Hematopoietic multipotent progenitor cell treated with erythropoietin and hydrocortisone succinate and interleukin-3 and kit ligand, for 17 days (in vitro differentiated cells): ENCODE data around the gene TRPM3.

Source experiments
- DNase-seq: peaks from one replicate; pipeline ENCODE4 v3.0.0-alpha.2; 2015; ENCODE audit warnings: low spot score

The TRPM3 gene

DNA sequence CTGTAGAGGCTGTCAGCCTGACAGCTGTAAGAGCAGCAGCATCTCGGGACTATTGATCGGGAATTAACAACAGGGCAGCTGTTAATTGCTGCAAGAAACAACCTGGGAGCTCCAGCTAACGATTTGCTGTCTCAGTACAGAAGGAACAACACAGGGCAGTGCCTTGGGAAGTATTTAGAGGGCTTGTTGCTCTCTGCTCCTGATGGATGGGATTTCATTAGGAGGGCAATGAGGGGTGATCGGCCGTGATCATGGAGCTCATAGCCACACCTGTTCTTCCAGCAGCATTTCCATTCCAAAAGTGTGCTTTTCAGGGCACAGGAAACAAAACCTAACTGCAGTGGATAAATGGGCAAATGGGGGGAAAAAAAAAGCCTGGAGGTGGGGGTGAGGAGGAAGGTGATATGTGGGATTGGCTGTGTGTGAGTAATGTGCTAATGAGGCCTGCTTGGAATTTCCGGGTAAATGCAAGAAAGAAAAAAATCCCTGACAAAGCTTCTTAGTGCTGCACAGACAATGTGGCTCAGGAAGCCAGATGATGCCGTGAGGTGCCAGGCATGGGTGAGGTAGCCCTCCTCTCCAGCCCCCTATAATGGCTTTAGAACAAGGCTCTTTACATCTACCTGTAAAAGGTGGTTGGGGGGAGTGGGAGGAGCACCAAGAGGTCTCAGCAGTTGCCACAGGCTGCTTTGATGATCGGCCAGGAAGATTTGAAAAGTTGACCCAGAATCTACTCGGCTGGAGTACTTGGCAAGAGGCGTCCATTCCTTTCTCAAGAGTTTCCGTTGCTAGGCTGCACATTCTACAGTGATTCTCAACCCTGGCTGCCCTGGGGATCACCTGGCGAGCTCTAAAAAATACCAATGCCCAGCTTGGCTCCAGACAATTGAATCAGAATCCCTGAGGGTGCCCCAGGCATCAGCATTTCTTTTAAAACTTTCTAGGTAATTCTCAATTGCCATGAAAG lies 567.4 kb downstream of the TRPM3 start:
- DNase-seq = no peak

DNA sequence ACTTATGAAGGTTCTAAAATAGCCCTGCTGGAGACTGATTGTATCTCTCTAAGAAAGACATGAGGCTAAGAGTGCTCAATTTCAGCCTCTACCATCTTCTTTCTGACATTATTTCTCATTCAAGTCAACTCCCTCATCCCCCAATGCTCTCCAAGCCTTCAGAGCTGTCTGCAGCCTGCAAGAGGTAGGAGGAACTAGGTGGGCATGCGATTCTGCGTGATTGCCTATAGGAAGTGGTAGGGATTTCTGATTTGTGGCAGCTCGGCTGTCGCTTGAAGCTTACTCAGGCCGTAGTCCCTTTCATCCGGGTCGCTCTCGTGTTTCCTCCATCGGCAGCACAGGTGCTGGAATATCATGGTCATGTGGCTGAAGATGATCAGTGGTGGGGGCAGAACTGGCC lies 568.9 kb downstream of the TRPM3 start:
- no peak for DNase-seq

DNA sequence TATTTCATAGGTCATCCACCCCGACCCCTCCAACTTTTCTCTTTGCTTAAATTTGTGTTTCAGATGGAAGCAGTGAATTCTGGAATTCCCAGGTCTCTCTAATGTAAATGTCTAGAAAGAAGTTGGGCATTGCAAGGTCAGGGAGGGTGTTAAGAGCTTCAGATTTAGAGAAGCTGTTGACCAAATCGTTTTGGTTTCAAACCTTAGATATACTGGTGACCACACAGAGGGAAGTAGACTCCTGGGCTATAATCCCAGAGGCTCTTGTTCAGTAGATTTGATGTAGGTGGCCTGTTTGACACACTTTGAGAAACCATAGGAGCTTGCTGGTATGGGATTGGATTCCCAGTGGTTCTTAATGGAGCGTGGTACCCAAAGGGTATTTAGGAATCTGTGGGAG lies 569.6 kb downstream of the TRPM3 start:
- DNase-seq = no peak

DNA sequence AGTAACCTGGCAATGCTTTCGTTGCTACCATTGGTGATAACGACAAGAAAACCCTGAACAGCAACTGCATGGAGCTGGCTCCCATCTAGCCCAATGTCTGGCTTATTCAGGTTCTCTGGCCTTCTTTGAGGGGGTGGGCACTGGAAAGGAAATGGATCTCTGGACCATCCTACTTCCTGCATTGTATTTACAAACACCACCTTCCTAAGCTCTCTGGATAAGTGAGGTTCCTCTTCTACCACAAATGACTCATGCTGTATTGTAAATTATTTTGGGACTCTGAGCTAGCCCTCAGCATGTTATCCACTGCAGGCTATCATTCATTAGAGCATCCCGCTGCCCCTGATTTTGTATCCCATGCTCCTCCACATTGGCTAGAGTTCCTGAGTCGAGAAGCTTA lies 570.0 kb downstream of the TRPM3 start:
- DNase-seq = no peak

DNA sequence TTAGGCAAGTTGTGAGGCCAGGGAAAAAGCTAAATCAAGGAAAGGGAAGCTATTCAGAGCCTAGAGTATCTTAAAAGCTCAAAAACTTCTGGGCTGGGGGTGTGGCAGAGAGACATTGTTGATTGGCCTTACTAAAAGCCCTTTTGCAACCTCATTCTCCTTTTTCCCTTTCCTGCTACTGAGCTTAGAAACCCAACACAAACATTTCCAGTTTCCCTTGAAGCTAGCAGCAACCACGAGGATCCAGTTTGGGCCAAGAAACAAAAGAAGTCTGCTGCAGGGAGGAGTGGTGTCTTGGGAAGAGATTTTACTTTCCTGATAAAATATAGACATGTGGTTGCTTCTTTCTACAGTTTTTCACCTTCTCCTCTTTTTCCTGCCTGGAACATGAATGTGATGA lies 571.5 kb downstream of the TRPM3 start:
- no peak for DNase-seq

DNA sequence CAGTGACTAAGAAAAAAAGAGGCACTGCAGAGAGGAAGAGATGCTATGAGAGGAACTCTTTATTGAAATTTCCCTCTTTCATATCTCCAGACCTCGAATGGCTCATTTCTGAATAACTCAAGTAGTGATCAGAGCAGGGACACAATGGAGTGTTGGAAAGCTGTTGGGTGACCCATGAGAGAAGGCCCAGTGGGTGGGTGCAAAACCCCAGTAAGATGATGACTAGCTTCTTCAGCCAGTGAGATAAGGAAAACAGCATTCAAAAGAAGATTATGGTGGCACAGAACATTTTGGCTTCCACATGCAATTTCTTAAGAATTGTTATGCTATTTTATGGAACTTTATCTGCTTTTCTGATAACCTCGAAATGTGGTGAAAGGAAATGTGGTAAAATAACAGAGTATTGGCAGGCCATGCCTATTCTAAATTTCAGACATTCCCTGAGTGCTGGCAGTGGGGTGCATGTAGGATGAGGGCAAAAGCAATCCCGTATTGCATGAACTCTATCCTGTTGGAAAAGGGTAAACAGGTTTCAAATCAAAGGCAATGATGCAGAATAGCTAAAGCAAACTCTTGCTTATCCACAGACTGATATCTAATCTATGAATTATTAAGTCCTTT lies 579.0 kb downstream of the TRPM3 start:
- DNase-seq = no peak

DNA sequence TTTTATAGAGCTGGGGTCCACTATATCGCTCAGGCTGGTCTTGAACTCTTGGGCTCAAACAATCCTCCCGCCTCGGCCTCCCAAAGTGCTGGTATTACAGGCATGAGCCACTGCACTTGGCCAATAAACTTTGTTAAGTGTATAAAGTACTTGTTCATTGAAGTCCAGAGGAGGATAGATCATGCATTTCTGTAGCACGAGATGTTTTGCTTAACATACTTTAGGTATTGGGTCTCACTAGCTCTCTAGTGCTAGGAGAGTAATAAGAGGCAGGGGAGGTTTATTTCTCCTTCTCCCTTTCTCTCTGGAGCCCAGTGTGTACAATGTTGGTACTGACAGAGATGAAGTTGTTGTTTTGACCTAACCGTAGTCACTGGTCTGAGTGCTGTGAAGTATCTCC lies 581.4 kb downstream of the TRPM3 start:
- no peak for DNase-seq

DNA sequence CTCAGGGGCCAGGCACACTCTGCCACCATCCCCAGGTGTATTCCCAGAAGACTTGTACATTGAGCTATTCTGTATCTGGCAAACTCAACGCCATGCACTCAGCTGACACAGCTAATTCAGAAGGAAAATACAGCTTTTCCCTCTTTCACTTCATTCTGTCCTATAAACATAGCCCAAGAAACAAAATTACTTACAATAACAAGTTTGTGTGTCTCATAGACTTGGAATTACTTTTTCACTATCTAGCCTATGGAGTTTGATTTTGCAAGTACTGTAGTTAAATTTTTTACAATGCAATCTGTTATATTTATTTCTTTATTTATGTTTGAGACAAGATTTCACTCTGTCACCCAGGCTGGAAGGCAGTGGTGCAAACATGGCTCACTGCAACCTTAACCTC lies 581.9 kb downstream of the TRPM3 start:
- DNase-seq = no peak

DNA sequence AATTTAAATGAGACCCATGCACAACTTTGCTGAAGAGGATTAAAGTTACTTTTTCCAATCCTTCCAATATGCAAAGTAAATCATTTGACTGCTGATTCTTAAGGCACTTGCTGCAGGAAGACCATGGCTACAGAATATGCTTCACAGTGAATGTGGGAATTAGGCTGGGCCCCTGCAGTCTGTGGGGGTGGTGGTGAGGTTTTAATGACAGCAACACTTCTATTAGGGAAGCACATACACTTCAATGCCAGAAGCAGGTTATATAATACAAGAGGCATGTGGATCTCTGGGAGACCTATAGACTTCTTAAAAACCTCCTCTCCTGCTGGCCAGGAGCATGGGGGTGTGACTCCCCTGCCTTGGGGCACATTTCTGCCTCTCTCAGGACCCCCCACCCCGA lies 582.4 kb downstream of the TRPM3 start:
- DNase-seq = no peak

DNA sequence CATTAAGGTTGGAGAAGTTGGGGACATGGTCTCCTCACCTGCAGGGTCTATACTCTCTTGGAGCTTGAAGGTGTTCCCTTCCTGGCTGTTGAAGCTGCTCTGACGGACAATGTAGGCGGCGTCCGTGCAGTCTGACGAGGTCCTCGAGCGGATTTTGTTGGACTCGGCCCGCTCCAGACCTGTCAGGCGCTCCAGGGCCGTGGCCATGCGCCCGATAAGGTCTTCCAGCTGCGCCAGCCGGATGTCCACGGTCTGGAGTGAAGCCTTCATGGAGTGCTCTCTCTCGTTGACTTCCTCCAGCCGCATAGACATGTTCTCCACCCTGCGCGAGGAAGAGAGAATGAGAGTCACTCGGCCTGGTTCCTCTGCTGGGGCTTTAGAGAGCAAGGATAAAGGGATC lies 584.3 kb downstream of the TRPM3 start:
- no peak for DNase-seq

DNA sequence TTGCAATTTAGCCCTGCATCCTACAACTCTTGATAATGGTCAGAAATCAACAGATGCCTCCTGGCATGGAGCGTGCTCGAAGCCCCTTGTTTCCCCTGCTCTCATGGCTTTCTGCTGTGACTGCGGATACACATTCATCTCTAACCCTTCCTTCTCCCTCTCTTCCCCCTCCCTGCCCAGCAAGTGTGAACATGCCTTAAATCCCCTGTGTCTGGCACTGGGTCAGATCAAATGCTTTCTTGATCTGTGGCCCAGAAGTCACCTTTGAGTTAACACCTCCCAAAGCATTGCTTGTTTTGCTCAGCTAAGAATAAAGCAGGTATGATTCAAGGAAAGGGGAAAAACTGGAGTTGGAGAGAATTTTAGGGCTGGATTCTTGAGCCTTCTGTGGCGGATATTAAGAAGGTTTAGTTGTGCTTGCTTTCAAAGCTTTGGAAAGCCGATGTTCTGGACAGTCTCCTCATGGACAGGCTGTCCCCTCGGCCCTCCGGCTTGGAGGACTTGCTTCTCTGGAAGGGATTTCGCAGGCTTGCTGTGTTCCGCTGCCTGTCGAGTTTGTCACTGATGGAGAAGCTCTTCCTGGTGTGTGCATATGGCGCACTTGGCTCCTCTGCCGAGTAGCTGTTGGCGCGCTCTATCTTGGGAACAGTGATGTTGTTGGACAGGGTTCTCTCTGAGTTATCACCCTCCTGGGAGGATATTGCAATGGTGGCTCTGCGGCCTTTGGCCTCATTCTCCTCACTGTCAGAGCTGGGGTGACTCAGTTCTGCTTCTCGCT lies 585.7 kb downstream of the TRPM3 start:
- no peak for DNase-seq

DNA sequence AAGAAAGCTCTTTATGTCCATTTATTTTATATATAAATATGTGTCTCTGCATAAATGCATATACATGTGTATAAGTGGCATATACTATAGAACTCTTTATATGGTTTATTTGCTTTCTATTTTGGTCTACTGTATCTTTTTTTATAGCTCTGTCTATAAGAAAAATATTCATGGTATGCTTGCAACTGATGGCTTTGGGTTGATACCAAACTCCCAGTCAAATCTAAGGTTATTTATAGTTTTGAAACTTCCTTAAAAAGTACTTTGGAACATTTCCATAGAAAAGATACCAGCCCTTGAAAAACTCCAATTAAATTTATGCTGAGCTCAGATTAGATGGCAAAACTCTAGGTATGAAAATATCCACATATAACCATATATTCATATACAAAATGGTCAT lies 587.0 kb downstream of the TRPM3 start:
- DNase-seq = no peak

DNA sequence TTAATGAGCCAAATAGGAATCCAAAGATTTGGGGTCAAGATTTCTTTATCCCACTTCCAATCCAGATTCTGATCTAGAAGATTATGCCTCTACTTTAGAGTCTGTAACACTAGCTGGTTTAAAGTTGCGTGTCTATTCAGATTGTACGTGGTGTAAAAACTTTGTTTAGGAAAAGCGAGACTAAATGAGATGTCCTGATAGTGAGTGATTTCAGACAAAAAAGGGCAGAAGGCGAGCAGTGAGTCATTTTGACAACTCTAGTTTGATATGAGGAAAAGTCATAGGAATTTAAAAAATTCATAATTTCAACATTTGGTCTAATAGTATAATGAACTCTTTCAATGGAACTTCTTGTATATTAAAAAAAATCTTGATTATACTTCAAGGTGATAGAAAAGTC lies 587.4 kb downstream of the TRPM3 start:
- no peak for DNase-seq

DNA sequence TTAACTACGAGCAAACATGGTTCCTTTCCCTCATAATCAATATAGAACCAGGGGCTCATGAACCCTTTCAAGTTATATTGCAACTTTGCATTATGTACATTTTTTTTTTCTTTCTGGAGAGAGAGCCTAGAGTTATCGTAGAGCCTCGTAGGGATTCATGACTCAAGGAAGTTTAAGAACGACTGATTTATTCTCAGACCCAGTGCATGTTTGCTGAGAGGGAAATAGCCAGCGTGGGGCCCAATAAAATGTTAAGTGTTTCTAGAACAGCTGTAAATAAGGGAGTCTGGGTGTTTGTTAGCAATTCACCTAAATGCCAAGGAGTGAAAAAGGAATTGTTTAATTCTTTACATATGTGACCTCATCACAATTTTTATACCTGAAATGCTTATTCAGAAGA lies 587.9 kb downstream of the TRPM3 start:
- DNase-seq = no peak

DNA sequence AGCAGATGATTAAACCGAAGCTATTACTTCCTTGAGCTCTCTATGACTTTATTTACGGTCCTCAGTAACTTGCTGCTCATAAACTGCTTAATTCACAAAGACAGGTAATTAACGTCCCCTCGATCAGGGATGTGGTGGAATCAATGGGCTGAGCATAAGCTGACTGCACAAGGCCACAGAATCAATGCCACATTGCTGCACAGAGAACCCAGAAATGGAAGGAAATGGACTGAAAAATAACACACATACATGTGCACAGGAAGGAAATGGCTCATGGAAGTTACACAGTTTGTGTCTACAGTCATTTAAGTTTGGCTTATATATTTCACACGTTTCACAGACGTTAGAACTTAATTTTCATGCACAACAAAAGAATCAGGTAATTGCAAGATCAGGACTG lies 588.7 kb downstream of the TRPM3 start:
- DNase-seq = no peak

DNA sequence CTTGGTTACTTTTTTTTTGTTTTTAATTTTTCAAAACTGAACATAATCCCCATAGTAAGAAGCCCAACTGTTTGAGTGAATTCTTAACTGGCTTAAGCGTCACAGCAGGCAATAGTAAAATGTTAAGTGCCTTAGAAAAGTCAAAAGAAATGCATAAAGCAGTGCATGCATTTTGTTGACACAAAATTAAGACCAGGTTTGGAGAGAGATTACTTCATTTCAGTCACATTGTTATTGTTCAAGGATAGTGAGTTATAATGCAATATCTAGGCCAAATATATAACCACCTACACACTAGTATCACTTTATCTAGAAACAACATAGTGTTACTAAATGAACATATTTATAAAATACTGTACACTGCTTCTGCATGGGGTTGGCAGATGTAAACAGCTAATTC lies 590.1 kb downstream of the TRPM3 start:
- no peak for DNase-seq

DNA sequence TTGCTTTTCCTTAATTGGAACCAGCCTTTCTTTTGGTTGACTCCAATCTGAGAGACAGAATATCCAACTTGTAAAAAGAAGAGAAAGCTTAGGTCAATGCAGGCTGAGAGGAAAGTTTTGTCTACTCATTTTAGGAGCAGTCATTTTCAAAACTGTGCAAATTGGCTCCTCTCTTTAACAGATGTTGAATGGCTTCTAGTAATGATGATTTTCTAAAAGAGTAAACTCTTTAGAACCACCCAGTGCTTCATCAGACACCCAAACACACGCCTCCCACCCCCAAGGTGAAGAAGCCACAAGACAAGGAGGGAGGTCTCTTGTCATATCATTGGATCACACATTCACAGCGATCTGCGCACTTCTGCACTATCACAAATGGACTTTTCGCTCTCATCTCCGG lies 590.7 kb downstream of the TRPM3 start:
- DNase-seq = no peak

DNA sequence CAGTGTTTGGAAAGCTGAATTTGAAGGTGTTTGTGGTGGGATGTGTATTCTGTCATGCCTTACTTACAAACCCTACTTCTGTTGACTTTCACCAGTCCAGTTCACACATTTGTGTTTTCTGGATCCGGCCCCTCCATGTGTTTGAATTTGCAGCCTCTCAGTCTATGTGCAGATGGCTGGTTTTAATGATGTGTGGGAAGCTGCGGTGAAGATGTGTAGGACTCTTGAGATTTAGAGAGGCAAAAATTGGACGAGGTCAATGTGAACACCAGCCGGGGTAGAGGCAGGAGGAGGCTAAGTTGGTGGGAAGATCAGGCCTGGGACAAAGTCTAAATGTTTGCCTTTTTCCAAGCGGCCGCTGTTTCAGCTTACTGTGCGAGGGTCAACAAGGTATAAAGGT lies 591.6 kb downstream of the TRPM3 start:
- DNase-seq = no peak

DNA sequence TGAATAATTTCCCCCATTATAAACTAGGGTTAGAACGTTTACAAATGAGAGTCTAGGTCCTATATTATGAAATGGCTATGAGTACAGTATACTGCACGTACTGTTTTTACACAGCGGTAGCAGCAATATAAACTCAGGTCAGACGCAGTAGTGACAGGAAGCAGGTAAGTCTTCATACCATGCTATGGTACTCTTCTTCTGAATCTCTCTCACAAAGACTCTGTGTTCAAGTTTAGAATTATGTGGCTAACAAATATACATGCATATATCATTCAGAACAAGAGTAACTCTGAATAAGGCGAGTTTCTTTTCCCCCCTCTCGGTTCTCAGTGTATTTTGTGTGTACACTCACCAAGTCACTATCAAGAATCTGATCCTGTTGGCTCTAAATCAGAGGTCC lies 592.0 kb downstream of the TRPM3 start:
- DNase-seq = no peak

DNA sequence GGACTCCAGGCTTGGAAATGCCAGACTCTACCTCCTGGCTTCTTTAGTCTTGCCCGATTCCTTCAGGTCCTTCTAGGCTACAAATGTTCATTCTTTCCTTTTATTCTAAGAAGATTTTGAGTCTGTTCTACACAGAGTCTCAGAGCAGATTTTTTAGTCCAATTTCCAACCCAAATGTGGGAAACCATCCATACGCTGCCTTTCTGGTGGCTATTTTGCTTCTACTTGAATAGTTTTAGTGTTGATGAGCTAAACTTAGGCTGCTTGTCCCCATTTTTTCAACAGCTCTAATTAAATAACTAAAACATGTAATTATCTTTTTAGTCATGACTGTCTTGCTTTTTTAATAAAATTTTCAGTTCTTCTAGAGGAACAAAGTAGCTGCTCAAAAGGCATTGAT lies 594.5 kb downstream of the TRPM3 start:
- no peak for DNase-seq

DNA sequence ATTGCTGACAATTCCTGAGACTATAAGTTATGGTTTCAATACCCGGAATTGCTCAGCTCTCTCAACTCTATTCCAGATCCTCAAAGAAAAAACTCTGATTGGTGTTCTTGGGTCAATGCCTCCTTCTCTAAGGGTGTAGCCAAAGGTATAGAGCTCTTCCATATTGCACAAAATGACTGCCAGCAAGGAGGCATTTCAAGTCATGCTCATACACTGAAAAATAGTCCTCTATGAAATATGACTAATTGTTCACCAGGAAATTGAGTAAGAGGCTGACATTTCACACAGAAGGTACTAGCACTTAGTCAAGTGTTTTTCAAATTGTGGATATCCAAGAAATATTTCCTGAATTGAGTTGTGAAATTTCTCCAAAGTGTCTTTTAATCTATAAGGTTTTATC lies 595.9 kb downstream of the TRPM3 start:
- no peak for DNase-seq

DNA sequence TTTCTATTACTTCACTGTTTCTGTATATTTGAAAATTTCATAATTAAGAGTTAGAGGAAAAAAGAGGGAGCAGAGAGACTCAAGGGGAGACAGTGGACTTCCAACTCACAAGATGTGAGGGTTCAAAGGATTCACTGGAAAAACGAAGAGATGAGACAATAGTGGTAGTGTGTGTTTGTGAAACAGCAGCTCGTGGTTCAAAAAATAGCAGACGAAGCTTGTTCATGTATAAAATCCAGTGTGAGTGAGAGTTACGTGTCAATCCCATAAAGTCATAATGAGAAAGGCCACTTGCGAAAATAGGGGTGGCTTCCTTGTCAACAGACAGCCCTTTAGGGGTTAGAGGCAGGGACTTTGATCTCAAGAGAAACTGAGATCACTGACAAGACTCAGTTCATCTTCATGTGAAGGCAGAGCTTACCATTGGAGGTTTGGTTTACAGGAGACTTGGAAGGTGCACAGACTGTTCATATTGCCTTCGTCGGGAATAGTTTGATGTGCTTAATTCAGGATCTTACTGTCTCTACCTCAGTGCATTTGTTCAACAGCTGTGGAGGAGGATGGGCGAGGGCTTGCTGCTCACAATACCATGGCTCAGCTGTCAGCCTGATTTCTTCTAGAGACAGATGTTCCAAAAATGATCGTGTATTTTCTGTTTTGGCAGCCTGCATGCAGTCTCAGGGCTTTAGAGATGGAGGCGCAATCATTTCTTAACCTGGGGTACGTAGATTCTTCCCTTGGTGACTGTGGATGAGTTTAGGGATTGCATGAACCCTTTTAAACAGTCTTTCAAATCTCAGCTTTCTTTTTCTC lies 601.3 kb downstream of the TRPM3 start:
- DNase-seq = no peak
